Middle frontal gyrus (tissue), 1 donor: ENCODE measurements around the gene PGGHG.
"Not testable (repeated sequence)": the region's sequence is repeated elsewhere in the genome, so short reads cannot be mapped to it uniquely, and the experiment has no call there.

Source experiments
- DNase-seq: peaks from one replicate; pipeline ENCODE4 v3.0.0-alpha.2; 2015; ENCODE audit warnings: low spot score; ENCODE audit errors: extremely low spot score

Gene PGGHG

GRCh38 chr11:329886-330253, 40.9 kb downstream of the PGGHG start:
- no peak for DNase-seq

- DNase-seq: no peak
Observed at GRCh38 chr11:330307-330693, 41.4 kb downstream of the PGGHG start.

- no peak for DNase-seq
Observed at GRCh38 chr11:330694-331357, 41.9 kb downstream of the PGGHG start.

- no peak for DNase-seq
Observed at GRCh38 chr11:331358-332060, 42.6 kb downstream of the PGGHG start.

GRCh38 chr11:332651-333480, 43.9 kb downstream of the PGGHG start:
- DNase-seq: no peak

- DNase-seq: not testable (repeated sequence)
Observed at GRCh38 chr11:333616-334263, 44.8 kb downstream of the PGGHG start.

- no peak for DNase-seq
Observed at GRCh38 chr11:334264-334994, 45.5 kb downstream of the PGGHG start.

- no peak for DNase-seq
Observed at GRCh38 chr11:335779-336658, 47.1 kb downstream of the PGGHG start.

- DNase-seq: no peak
Observed at GRCh38 chr11:336659-337198, 47.8 kb downstream of the PGGHG start.

- DNase-seq: no peak
Observed at GRCh38 chr11:337711-338110, 48.8 kb downstream of the PGGHG start.

- DNase-seq: no peak
Observed at GRCh38 chr11:339963-340362, 51.0 kb downstream of the PGGHG start.

- no peak for DNase-seq
Observed at GRCh38 chr11:340539-341512, 51.9 kb downstream of the PGGHG start.

GRCh38 chr11:342328-342727, 53.4 kb downstream of the PGGHG start:
- no peak for DNase-seq

- no peak for DNase-seq
Observed at GRCh38 chr11:344836-345578, 56.1 kb downstream of the PGGHG start.
